Measurements from ENCODE around the gene UBE2E2.

Gene UBE2E2

DNA sequence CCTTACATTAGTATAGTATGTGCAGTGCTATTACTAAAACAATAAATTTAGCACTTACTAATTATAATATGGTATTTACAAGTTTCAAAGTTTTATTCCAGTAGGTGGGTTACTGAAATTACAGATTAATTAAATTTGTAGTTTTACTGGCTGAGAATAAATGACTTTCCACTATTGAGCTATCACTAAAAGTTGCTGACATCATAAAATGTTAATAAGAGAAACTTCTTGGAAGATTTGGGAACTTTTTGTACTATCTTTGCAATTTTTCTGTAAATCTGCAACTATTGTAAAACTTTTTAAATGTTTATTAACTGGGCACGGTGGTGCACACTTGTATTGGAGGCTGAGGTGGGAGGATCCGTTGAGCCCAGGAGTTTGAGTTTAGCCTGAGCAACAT, 247.7 kb downstream of the UBE2E2 start:
- no peak for DNase-seq

GRCh38 chr3:23452408-23452807, 249.3 kb downstream of the UBE2E2 start:
- no peak for DNase-seq

- DNase-seq = no peak
Measured at GRCh38 chr3:23455084-23455483, 252.0 kb downstream of the UBE2E2 start.

DNA sequence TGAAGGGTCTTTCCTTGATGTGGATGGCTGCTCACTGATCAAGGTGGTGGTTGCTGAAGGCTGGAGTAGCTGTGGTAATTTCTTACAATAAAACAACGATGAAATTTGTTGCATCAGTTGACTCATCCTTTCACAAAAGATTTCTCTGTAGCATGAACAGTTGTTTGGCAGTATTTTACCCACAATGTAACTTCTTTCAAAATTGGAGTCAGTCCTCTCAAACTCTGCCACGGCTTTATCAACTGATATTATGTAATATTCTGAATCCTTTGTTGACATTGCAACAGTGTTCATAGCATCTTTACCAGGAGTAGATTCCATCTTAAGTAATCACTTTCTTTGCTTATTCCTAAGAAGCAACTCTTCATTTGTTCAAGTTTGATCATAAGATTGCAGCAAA, 252.6 kb downstream of the UBE2E2 start:
- no peak for DNase-seq

DNA sequence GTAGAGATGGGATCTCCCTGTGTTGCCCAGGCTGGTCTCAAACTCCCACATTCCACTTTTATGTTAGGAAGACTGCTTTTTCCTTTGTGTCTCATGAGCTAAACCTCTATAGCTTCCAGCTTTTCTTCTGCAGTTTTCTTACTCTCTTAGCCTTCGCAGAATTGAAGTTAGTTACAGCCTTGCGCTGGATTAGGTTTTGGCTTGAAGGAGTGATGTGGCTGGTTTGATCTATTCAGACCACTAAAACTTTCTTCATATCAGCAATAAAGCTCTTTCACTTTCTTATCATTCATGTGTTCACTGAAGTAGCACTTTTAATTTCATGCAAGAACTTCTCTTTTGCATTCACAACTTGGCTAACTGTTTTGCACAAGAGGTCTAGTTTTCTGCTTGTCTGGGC, 254.6 kb downstream of the UBE2E2 start:
- no peak for DNase-seq

DNA sequence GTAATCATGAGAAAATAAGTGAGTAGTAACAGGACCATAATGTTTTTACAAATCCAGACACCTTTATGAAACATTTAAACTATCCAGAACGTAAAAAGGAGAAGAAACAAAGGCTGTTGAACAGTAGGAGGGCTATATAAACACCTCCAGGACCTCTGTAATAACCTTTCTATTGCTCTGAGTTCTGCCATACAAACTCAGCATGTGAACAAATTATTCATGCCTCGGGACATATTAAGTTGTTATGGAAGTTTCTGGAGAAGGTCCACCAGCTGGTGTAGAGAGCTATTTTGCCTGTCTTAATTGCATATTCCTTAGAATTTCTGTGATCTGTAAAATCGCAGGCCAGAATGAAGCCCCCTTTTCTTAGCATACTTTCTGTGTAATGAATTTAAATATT, 256.3 kb downstream of the UBE2E2 start:
- DNase-seq = no peak

DNA sequence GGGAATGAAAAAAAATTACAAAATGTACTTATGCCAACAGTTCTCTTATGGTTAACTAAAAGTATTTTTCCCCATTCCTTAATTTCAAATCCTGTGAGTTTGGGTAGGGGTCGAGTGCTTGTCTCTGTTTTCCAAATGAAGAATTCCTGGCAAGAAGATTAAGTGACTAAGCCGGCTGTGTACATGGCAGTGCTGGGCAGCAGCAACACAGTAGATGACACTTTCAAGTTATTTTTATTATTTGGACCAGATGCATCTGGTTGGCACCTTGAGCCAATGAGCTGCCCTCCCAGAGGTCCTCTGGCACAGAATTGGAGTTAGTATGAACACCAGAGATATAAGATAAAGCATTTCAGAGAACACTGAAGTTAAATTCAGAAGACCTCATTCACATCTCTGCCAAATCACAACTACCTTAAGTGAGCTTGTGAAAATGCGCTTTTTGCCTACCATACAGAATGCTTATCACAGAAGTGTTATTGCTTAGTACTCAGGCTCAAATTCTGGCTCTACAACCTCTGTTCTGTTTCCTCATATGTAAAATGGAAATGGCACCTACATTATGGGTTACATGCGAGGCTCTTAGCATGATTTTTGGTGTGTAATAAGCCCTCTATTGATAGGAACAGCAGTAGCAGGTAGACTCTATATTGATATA, 256.9 kb downstream of the UBE2E2 start:
- DNase-seq = peak; percentile 18

DNA sequence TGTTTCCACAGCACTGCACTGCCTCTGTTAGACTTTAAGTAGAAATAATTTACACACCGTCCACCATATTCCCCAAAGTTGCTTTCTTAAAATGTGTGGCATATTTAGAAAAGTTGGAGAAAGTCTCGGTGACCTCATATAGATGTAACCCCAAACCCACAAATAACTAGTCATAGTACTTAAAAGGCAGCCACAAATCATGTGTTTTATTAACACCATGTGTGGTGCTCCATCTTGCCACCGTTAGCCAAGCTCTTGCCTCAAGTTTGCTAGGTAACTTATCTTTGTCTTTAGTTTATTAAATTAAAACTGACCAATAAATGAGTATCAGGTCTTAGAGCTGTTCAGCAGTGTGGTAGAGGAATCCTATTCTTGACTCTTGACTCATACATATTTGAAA, 257.9 kb downstream of the UBE2E2 start:
- no peak for DNase-seq

GRCh38 chr3:23463791-23464190, 260.7 kb downstream of the UBE2E2 start:
- no peak for DNase-seq

- peak; percentile 50 for DNase-seq
Measured at GRCh38 chr3:23465569-23465968, 262.4 kb downstream of the UBE2E2 start.

DNA sequence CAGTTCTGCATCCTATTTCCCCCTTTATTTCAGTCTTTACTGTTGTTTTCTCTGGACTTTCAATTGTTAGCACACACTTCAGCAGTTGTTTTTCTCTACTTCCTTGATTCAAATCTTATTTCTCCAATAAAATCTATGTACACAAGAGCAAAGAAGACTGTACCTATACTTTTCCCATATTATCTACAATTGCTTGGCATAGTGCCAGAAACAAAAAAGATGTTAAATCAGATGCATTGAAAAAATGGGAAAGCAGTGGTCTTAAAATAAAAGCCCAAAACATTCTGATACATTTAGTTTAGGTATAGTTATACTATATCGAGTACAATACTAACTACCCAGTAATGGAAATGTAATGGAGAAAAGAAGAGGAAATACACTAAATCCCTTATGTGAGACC, 265.1 kb downstream of the UBE2E2 start:
- no peak for DNase-seq

DNA sequence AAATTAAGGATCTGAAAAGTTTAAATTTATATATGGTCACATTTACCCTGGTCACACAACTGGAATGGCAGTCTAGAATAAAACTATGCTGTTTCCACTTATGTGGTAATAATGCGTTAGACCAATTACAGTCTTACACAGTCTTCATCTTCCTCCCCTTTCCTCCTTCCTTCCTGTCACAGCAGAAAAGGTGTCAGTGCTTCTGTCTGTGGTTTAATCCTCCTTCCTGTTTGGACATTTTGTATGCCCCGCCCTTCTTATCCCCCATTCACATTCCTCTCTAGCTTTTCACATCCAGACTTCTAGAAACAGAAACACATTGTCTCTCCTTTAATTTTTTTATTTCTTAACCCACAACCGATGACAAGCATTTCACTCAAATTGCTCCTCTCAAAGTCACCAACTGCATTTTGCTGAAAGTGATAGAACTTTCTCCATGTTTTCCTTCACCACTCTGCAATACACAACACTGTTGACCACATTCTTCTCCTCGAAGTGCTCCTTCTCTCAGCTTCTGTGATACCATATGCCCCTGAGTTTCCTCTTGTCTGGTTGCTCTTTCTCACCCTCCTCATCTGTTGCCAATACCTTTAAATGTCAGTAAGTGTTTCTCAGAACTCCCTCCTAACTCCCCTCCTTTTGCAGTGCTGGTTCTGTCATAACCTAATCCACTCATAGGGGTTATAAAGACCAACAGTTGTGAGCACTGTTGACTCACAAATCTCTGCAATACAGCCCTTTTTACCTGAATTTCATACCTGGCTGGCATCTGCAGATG, 271.6 kb downstream of the UBE2E2 start:
- no peak for DNase-seq

DNA sequence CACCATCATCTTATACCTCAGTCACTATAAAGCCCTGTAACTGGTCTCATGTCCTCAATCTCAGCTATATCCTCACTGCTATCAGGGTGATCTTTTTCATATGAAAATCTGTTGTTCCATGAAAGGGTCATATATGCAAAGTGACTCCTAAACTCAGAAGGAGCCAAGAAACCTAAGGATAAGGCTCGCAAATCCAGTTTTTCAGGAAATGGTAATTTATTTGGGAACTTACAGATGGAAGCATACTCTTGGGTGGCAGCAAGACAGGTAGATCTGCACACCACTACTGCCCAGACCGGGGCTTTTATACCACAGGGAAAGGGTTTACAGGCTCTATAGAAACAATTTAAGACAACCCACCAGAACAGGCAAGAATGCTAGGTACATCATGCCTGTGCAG, 272.3 kb downstream of the UBE2E2 start:
- no peak for DNase-seq

DNA sequence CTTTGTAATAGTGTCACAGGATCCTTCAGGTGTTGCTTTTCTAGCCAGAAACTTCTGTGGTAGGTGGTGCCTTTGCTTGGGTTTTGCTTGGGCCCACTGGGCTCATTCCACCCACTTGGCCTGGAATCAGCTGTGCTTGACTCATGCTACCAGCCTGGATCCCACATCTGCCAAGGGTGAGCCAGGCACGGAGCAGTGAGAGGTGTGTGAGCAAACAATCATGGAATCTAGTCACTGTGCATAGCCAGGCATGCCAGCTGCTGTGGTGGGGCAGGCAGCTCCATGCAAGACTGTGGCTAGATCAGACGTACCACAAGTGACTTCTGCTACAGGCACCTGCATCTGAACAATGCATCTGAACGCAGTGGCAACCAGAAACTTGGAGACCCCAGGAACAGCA, 275.9 kb downstream of the UBE2E2 start:
- DNase-seq = no peak

DNA sequence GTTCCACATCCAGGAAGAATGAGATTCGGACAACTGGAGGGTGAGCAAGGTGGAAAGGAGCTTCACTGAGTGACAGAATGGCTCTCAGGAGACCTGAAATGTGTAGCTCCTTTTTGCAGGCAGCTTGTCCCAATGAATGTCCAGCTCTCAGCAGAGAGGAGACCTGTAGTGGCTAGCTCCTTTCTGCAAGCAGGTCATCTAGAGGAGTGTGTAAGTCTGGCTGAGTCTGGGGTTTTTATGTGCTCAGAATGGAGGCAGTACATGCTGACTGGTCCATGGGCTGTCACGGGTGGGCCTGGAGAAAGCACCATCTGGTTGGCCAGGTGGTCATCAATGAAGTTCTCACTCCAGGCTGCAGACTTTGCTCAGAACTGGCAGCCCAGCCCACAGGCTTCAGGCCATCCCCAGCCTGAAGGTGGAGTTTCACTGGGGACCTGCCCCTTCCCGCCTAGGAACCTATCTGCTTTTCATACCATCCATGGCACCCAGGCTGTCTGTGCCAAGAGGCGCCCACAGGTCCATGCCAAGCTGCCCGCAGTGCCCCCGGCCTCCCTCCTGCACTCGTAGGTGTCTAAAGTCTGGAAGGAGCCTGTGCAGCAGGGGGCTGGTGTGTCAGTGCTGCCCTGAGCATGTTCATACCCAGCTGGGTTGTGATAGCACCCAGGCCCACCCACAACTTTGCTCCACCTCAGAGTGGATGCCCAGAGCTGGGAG, 276.6 kb downstream of the UBE2E2 start:
- no peak for DNase-seq

GRCh38 chr3:23480329-23480714, 277.2 kb downstream of the UBE2E2 start:
- no peak for DNase-seq

DNA sequence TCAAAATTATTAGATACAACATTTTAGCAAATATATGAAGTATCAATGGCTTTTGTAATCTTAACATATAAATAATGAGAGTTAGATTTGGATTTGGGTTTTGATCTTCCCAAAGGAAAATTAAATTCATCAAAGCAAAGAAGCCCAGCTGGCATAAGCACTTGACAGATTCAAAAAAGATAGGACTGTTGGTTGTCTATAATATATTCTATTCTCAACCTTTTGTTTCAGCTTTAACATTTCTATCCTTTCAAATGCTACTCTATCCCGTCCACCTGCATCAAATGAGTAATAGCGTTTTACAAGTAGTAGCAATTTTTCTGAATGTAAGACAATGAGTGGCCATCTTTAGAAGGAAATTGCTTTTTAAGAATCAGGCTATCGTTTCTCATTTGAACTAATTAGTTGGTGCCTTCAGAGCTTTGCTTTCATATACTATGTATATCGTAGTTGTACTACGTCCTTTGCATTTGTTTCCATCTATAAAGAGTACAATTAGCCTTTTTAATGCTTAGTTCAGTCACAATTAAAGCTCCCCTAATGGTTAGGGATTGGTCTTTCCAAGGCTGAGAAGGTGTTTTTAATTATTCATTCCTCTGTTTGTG, 278.0 kb downstream of the UBE2E2 start:
- no peak for DNase-seq

GRCh38 chr3:23481616-23482278, 278.6 kb downstream of the UBE2E2 start:
- no peak for DNase-seq

DNA sequence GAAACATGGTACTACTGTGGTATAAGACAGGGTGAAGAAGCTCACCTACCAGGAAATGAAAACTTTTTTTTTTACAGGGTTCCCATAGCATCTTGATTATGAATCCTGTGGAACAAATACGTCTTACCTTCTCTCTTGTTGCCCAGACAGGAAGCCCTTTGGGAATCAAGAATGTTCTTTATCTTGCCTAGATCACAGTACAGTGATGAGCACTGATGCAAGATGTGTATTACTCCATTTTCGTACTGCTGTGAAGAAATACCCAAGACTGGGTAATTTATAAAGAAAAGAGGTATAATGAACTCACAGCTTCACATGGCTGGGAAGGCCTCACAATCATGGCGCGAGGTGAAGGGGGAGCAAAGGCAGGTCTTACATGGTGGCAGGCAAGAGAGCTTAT, 281.3 kb downstream of the UBE2E2 start:
- DNase-seq = no peak

- no peak for DNase-seq
Measured at GRCh38 chr3:23485922-23486321, 282.8 kb downstream of the UBE2E2 start.

DNA sequence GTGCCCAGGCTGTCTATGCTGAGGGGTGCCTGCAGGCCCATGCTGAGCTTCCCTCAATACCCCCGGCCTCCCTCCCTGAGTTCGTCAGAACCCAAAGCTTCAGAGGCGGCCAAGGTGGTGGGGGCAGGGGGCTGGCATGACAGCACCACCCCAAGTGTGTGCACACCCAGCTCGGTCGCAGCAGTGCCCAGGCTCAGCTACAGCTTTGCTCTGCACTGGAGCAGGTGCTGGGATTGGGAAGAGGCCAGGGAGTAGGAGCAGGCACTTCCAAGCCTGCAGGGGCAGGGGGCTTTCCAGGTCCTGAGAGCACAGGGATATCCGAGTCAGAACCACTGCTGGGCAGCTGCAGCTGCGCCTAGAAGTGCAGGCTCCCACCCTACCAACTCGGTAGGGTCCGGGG, 283.9 kb downstream of the UBE2E2 start:
- no peak for DNase-seq

- DNase-seq = no peak
Measured at GRCh38 chr3:23488618-23489017, 285.5 kb downstream of the UBE2E2 start.

Measured in NCI-H82 (cell line).